ENCODE measurements around the gene MOK. TPM values are rescaled to one million over a fixed set of nuclear protein-coding genes. Genes with fewer than 3 reads are reported as not detected.

MOK gene
- total RNA-seq, 1 donor from 2014 or later: 18.2 TPM

- Mint-ChIP-seq H3K9me3 (no peaks in the 10 kb centered on the region), H3K27ac (ENCODE audit: unreplicated experiment) (no peak overlapping the region), H3K36me3 (ENCODE audit: low read depth) (peaks cover 3% of the 10 kb centered on the region), H3K4me1 (no peaks in the 10 kb centered on the region), H3K4me3 (no peak overlapping the region), H3K27me3 (ENCODE audit: low read depth) (no peaks in the 10 kb centered on the region)
- DNase-seq (ENCODE audit: low read depth, low spot score): no peak
- no peak for TF ChIP-seq CTCF (conservative IDR thresholded peaks at IDR 0.05)
These were observed 75.8 kb downstream of the MOK start for GRCh38 chr14:102229071-102229738.

GRCh38 chr14:102227184-102227964, 77.6 kb downstream of the MOK start:
- H3K4me1 Mint-ChIP-seq: no peaks in the 10 kb centered on the region
- no peak for DNase-seq (ENCODE audit: low read depth, low spot score)
- H3K36me3 Mint-ChIP-seq (ENCODE audit: low read depth): peaks cover 6% of the 10 kb centered on the region
- no peak overlapping the region for H3K4me3 Mint-ChIP-seq
- TF ChIP-seq CTCF (conservative IDR thresholded peaks at IDR 0.05): no peak
- H3K27ac Mint-ChIP-seq (ENCODE audit: unreplicated experiment): no peak overlapping the region
- H3K9me3 Mint-ChIP-seq: no peaks in the 10 kb centered on the region
- no peaks in the 10 kb centered on the region for H3K27me3 Mint-ChIP-seq (ENCODE audit: low read depth)

DNA sequence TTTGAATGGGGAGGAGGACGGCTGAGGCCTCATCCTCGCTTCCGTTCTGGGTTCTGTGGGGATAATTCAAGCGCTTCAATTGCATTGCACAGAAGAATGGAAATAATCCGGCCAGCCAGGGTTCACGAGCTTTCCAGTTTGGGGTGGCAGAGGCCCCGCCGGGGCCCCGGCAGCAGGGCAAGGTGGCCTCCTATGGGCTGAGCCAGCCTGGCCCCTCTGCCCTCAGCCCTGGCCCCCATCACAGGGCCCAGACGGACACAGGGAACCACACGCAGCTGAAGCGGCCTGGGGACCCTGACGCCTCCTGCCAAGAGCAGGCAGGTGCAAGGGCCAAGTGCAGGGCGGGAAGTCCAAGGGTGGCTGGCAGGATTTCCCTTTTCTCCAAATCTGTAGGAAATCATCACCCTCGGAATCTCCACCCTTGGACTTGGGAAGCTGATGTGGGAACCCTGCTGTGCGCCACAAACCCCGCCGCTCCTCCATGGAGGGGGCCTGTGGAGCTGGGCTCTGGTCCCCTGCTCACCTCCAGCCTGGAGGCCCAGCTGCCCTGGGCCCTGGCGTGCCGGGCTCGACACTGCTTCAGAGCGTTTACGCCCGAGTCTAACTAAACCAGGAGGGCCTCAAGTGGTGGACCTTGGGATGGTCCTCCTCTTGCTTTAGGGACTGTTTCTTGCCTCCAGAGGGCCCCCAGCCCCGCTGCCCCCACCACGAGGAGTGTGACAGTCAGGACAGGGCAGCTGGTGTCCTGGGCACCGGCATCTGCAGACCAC, 78.4 kb downstream of the MOK start:
- TF ChIP-seq CTCF (conservative IDR thresholded peaks at IDR 0.05): no peak
- H3K27ac Mint-ChIP-seq (ENCODE audit: unreplicated experiment): peak overlapping the region; percentile 75
- no peaks in the 10 kb centered on the region for H3K9me3 Mint-ChIP-seq
- H3K36me3 Mint-ChIP-seq (ENCODE audit: low read depth): peaks cover 6% of the 10 kb centered on the region
- no peak for DNase-seq (ENCODE audit: low read depth, low spot score)
- no peak overlapping the region for H3K4me3 Mint-ChIP-seq
- no peaks in the 10 kb centered on the region for H3K4me1 Mint-ChIP-seq
- H3K27me3 Mint-ChIP-seq (ENCODE audit: low read depth): no peaks in the 10 kb centered on the region

DNA sequence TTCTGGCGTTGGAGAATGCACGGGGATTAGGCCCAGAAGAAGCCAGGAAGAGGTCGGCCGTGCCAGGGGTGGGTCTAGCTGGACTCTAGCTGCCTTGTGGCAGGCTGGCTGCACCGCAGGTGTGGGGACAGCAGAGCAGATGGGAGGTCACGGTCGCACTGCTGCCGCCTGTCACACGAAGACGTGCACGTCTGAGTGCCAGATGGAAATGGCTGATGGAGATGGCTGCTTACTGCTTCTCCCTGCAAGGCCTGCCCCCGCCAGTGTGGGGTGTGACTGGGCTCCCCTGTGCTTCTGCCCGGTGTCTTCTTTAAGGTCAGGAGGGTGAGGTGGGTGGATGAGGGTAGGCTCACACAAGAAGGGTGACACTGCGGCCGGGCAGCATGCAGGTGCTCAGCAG, 79.0 kb downstream of the MOK start:
- H3K27ac Mint-ChIP-seq (ENCODE audit: unreplicated experiment): peak overlapping the region; percentile 75
- no peak for DNase-seq (ENCODE audit: low read depth, low spot score)
- no peaks in the 10 kb centered on the region for H3K27me3 Mint-ChIP-seq (ENCODE audit: low read depth)
- no peak overlapping the region for H3K4me3 Mint-ChIP-seq
- TF ChIP-seq CTCF (conservative IDR thresholded peaks at IDR 0.05): no peak
- H3K36me3 Mint-ChIP-seq (ENCODE audit: low read depth): peaks cover 6% of the 10 kb centered on the region
- H3K9me3 Mint-ChIP-seq: no peaks in the 10 kb centered on the region
- H3K4me1 Mint-ChIP-seq: no peaks in the 10 kb centered on the region

DNA sequence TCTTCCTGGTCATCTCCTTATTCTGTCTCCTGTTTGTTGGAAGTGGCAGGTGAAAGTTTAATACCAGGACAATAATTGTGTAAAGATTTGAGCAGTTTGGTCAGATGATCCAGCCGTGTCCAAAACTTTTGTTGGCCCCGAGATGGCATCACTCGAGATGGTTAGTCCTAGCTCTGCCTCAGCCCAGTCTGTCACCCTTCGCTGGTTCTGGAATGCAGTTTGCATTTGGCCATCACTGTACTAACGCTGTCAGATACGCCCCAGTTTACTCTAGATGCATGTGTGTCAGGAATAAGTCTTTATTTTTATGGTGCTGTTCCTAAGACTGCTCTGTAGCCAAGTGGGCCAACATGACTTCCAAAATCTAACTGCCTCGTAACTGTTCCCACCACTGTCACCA, 79.6 kb downstream of the MOK start:
- no peak overlapping the region for H3K4me3 Mint-ChIP-seq
- H3K27me3 Mint-ChIP-seq (ENCODE audit: low read depth): no peaks in the 10 kb centered on the region
- H3K4me1 Mint-ChIP-seq: no peaks in the 10 kb centered on the region
- no peak for DNase-seq (ENCODE audit: low read depth, low spot score)
- no peak for TF ChIP-seq CTCF (conservative IDR thresholded peaks at IDR 0.05)
- H3K27ac Mint-ChIP-seq (ENCODE audit: unreplicated experiment): no peak overlapping the region
- no peaks in the 10 kb centered on the region for H3K9me3 Mint-ChIP-seq
- peaks cover 6% of the 10 kb centered on the region for H3K36me3 Mint-ChIP-seq (ENCODE audit: low read depth)

Data from neural crest cell (in vitro differentiated cells).